ENCODE measurements around the gene PRR14L.
"Not testable (repeated sequence)": the region's sequence is repeated elsewhere in the genome, so short reads cannot be mapped to it uniquely, and the experiment has no call there.

The PRR14L gene

GRCh38 chr22:31749636-31750364, at the start of gene PRR14L:
PRR14L (minus strand) TSS chr22:31750132; CDS start chr22:31738860, 11,272 bp downstream.
- peak; percentile 99 to 100 (median 100) for DNase-seq

- DNase-seq: not testable (repeated sequence)
These were observed 49.4 kb upstream of the PRR14L start for GRCh38 chr22:31799358-31799757.

- peak; percentile 21 to 34 (median 32) for DNase-seq
These were observed 40.3 kb upstream of the PRR14L start for GRCh38 chr22:31790240-31790639.

- DNase-seq: no peak
These were observed 39.9 kb upstream of the PRR14L start for GRCh38 chr22:31789803-31790202.

- DNase-seq: no peak
These were observed 26.3 kb upstream of the PRR14L start for GRCh38 chr22:31776231-31776630.

- no peak for DNase-seq
These were observed 23.5 kb upstream of the PRR14L start for GRCh38 chr22:31773416-31773815.

- DNase-seq: no peak
These were observed 18.6 kb upstream of the PRR14L start for GRCh38 chr22:31768422-31769059.

- no peak for DNase-seq
These were observed 14.9 kb upstream of the PRR14L start for GRCh38 chr22:31764785-31765184.

- DNase-seq: not testable (repeated sequence)
These were observed 8.9 kb upstream of the PRR14L start for GRCh38 chr22:31758860-31759259.

GRCh38 chr22:31757265-31757664, 7.3 kb upstream of the PRR14L start:
- DNase-seq: no peak

- DNase-seq: no peak
These were observed 4.9 kb upstream of the PRR14L start for GRCh38 chr22:31754813-31755212.

- DNase-seq: peak; percentile 96 to 99 (median 98)
These were observed 3.9 kb upstream of the PRR14L start, which contains the start of gene DEPDC5 for GRCh38 chr22:31753634-31754501. DEPDC5 (plus strand) TSS chr22:31754019; CDS start chr22:31754922, 903 bp downstream.

GRCh38 chr22:31753005-31753633, 3.2 kb upstream of the PRR14L start:
- peak in 1 of 3 donors; percentile 49 for DNase-seq

GRCh38 chr22:31752096-31752847, 2.3 kb upstream of the PRR14L start:
- no peak for DNase-seq

- no peak for DNase-seq
These were observed 693 bp upstream of the PRR14L start for GRCh38 chr22:31750365-31751284.

- DNase-seq: peak in 1 of 3 donors; percentile 25
These were observed 1.4 kb downstream of the PRR14L start for GRCh38 chr22:31748490-31748889.

GRCh38 chr22:31747441-31747840, 2.5 kb downstream of the PRR14L start:
- no peak for DNase-seq

- no peak for DNase-seq
These were observed 6.1 kb downstream of the PRR14L start for GRCh38 chr22:31743871-31744270.

- no peak for DNase-seq
These were observed 7.2 kb downstream of the PRR14L start for GRCh38 chr22:31742682-31743081.

GRCh38 chr22:31742115-31742514, 7.8 kb downstream of the PRR14L start:
- peak; percentile 52 to 82 (median 75) for DNase-seq

- not testable (repeated sequence) for DNase-seq
These were observed 9.6 kb downstream of the PRR14L start for GRCh38 chr22:31740314-31740713.
